OCI-M1 (cell line): Measurements from ENCODE around the gene ITPK1.

ENCODE experiments used
- DNase-seq: peaks from one replicate; lab custom pipeline; 2025; lab: John Stamatoyannopoulos, UW

ITPK1 gene

GRCh38 chr14:93044556-93044955 lies 71.2 kb downstream of the ITPK1 start:
- DNase-seq = peak; percentile 5

- no peak for DNase-seq
Observed at GRCh38 chr14:93044121-93044520, 71.6 kb downstream of the ITPK1 start.

- DNase-seq = peak; percentile 53
Observed at GRCh38 chr14:93042968-93043940, 72.5 kb downstream of the ITPK1 start.

GRCh38 chr14:93041830-93042229 lies 73.9 kb downstream of the ITPK1 start:
- no peak for DNase-seq

- DNase-seq = no peak
Observed at GRCh38 chr14:93040982-93041381, 74.7 kb downstream of the ITPK1 start.

GRCh38 chr14:93040443-93040842 lies 75.3 kb downstream of the ITPK1 start:
- no peak for DNase-seq

GRCh38 chr14:93039649-93040315 lies 75.9 kb downstream of the ITPK1 start:
- no peak for DNase-seq

- DNase-seq = no peak
Observed at GRCh38 chr14:93037351-93037750, 78.4 kb downstream of the ITPK1 start.

- DNase-seq = no peak
Observed at GRCh38 chr14:93036652-93037345, 78.9 kb downstream of the ITPK1 start.

GRCh38 chr14:93035917-93036651 lies 79.6 kb downstream of the ITPK1 start:
- no peak for DNase-seq

GRCh38 chr14:93035585-93035916 lies 80.2 kb downstream of the ITPK1 start:
- no peak for DNase-seq

- no peak for DNase-seq
Observed at GRCh38 chr14:93034671-93034994, 81.1 kb downstream of the ITPK1 start.

GRCh38 chr14:93033983-93034670 lies 81.6 kb downstream of the ITPK1 start:
- no peak for DNase-seq

GRCh38 chr14:93033084-93033982 lies 82.4 kb downstream of the ITPK1 start:
- no peak for DNase-seq

GRCh38 chr14:93032421-93032936 lies 83.2 kb downstream of the ITPK1 start:
- DNase-seq = no peak

- no peak for DNase-seq
Observed at GRCh38 chr14:93031505-93032315, 84.0 kb downstream of the ITPK1 start.

GRCh38 chr14:93030761-93031160 lies 85.0 kb downstream of the ITPK1 start:
- no peak for DNase-seq

- no peak for DNase-seq
Observed at GRCh38 chr14:93029911-93030508, 85.7 kb downstream of the ITPK1 start.

- no peak for DNase-seq
Observed at GRCh38 chr14:93029417-93029816, 86.3 kb downstream of the ITPK1 start.
